ENCODE measurements around the gene NEDD9. TPM values are rescaled to one million over a fixed set of nuclear protein-coding genes. Genes with fewer than 3 reads are reported as not detected.

Gene NEDD9, protein sequence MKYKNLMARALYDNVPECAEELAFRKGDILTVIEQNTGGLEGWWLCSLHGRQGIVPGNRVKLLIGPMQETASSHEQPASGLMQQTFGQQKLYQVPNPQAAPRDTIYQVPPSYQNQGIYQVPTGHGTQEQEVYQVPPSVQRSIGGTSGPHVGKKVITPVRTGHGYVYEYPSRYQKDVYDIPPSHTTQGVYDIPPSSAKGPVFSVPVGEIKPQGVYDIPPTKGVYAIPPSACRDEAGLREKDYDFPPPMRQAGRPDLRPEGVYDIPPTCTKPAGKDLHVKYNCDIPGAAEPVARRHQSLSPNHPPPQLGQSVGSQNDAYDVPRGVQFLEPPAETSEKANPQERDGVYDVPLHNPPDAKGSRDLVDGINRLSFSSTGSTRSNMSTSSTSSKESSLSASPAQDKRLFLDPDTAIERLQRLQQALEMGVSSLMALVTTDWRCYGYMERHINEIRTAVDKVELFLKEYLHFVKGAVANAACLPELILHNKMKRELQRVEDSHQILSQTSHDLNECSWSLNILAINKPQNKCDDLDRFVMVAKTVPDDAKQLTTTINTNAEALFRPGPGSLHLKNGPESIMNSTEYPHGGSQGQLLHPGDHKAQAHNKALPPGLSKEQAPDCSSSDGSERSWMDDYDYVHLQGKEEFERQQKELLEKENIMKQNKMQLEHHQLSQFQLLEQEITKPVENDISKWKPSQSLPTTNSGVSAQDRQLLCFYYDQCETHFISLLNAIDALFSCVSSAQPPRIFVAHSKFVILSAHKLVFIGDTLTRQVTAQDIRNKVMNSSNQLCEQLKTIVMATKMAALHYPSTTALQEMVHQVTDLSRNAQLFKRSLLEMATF
- 100 to 1,000 TPM; 105 to 166 TPM for total RNA-seq
- long read RNA-seq, donor 1, full-length matches to known transcripts = 3 of 65 reads
- long read RNA-seq, donor 1, partial matches to known transcripts = 51 of 65 reads
- long read RNA-seq, donor 1, other reads (novel, unspliced or antisense) = 11 of 65 reads
- long read RNA-seq, donor 2, full-length matches to known transcripts = 9 of 92 reads
- long read RNA-seq, donor 2, partial matches to known transcripts = 44 of 92 reads
- long read RNA-seq, donor 2, other reads (novel, unspliced or antisense) = 39 of 92 reads

DNA sequence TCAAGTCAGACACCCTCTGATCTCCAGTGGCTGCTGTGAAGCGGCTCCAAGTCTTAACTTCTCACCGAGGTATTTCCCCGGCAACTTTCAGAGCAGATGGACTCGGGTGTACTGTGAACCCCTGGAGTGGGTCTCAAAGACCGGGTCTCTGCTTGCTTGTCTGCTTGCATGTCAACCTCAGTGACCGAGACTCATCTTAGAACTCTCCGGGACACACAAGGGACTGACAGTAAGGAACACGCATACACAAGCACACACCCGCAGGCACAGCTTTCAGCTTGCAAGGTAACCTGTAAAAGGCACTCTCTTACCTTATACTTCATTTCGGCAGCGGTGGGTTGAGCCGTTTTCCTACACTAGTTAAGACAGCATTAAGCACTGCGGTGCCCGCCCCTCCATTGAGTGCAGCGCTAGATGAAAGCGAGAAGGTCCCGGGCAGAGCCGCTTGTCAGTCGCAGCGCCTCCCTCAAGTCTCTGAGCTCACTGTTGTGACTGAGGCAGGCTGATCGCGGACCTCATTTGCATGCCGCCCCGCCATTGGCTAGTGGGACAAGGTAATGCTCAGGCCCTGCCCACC lies at the start of gene NEDD9:
NEDD9 (minus strand) TSS at position 476 of the 577 bp plus-strand sequence; CDS start at position 323, 153 bp downstream.
- peak; percentile 99 for DNase-seq (ENCODE audit: low spot score)
- intact Hi-C loops (cut with DNase I) = loop anchor here in 1 of 2 donors (5.0 to 10.0 kb wide), 2 partner anchors 130 to 263 kb away; no protein-coding TSS in a partner anchor

DNA sequence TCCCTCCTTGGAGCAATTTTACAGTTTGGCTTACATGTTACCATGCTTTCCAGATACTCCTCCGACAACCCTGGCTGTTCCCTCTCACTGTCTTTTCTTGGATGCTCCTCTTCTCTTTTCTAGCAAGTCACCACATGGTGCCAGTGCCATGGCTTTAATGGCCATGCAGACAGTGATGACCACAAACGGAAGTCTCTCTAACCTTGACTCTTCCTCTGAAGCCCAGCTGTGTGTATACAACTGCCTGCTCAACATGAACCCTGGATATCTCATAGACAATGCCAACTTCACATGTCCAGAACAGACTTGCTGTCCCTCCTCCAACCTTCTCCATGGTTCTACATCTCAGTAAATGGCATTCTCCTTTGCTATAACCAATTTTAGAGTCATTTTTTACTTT lies 49.8 kb upstream of the NEDD9 start:
- no peak for DNase-seq (ENCODE audit: low spot score)
- intact Hi-C loops (cut with DNase I) = no loop called here

DNA sequence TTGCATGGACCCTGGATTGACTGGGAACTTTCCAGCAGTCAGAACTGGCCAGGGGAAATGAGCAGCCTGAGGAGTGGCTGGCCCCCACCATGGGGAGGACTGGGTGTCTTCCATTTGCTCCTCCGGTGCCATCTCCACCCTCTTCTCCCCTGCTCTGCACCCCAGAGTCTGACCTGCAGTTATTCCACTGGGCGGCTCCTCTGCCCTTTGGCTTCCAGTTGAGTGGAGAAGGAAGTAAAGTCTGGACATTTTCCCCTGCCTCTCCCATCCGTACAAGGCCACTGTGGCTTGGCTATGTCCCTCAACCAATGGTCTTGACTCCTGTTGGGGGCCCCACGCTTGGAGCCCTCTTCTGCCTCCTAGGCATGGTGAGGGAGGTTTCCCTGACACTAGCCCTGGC lies 47.9 kb upstream of the NEDD9 start:
- no peak for DNase-seq (ENCODE audit: low spot score)
- intact Hi-C loops (cut with DNase I) = no loop called here

DNA sequence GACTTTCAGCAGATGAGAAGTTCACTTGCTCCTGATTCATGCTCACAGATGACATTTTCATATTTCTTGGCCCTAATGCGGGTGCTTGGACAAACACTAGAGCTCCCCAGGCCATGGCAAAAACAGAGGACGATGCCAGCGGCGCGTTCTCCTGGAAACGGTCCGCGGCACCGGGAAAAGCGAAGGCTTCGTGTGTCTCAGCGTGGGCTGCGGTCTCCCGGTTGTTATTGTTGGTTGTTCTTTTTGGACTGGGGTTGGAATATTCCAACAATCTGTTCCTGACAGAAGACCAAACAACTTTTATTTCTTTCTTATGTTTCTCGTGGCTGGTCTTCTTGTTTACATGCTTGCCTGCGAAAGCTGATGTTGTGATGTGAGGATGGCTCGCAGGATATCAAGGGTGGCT lies 46.8 kb upstream of the NEDD9 start:
- intact Hi-C loops (cut with DNase I) = no loop called here

DNA sequence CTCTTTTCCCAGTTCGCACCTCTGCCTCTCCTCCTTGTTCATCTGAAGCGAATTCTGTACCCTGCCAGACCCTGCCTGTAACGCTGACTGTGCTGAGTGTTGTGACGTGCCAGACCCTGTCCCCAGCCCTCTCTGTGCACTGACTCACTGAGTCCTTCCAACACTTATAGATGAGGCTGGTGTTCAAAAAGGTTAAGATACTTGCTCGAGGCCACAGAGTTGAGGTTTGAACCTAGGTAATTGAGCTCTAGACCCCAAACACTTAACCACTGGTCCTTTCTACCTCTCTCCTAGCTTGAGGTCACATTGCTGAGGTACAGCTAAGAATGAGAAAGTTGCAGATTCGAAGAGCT lies 45.7 kb upstream of the NEDD9 start:
- no peak for DNase-seq (ENCODE audit: low spot score)
- intact Hi-C loops (cut with DNase I) = no loop called here

More for the DNA sequence above, 46.8 kb upstream of the NEDD9 start:
- peak; percentile 90 for DNase-seq (ENCODE audit: low spot score)

DNA sequence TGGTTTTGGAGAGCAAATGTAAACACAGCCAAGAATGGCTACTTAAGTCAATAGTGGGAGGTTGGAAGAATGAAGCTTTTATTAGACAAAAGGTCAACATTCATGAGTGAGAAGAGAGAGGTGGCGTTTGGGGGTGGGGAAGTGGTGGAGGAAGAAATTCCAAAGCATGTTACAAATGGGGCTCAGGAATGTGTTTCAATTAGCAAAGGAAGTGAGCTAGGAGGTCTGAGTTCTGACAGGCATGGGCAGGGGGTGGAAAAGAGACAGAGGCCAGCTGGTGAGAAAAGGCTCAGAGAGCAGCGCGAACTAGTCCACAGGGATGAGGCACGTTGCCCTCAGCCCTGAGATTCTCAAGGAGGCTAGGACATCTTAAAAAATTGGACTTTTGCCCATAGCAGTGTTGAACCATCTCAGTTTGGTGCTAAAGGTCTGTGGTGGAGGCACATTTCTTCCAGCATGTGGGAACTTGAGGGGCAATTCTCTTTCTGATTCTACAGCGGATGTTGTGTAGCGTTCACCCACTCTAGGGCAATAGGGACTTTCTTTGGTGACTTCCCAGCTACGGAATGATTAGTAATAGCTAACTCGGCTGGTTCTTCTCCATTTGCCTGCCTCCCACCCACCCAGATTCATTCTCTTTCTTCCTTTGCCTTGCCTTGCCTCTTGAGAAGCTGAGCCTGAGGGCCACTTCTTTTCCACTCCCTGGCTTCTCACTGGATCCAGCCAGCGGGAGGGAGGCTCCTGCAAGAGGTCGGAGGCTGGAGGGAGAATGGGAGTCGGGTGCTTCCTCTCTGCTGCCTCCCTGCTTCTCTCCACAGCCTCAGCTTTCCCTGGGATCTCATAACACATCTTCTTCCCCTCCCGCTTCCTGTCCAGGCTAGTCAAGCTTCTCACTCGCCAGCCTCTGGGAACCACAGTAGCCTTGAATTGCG lies 45.1 kb upstream of the NEDD9 start:
- intact Hi-C loops (cut with DNase I) = no loop called here
- no peak for DNase-seq (ENCODE audit: low spot score)

DNA sequence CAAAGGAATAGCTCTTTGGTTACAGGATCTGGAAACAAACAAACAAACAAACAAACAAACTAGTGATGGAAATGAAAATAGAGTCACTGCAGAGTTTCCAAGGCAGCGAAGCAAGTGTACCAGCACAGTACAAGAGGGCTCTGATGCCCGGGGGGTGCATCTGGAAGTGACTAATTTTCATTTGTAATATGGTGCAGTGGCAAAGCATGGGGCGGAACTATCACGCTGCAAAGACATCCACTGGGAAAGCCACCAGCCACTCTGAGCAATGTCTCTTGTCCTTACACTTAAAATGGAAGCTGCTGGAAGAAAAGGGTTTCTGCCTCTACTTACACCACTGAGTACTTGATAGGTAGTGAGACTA lies 44.4 kb upstream of the NEDD9 start:
- intact Hi-C loops (cut with DNase I) = no loop called here
- no peak for DNase-seq (ENCODE audit: low spot score)

DNA sequence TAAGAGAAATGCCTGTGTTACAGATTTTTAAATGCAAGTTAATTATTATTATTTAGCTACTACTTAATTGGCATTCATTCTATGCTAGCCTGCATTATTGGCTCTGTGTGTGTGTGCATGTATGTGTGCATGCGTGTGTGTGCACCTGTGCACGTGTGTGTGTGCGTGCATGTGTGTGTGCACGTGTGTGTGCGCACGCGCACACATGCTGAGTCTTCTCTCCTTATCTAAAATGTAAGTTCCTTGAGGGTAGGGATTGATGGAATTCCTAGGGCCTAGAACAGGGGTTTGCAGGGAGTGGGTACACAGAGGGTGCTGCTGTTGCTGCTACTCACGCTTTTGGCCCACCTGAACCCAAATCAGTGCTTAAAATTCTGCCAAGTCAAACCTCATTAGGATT lies 43.8 kb upstream of the NEDD9 start:
- intact Hi-C loops (cut with DNase I) = no loop called here
- DNase-seq (ENCODE audit: low spot score) = no peak

DNA sequence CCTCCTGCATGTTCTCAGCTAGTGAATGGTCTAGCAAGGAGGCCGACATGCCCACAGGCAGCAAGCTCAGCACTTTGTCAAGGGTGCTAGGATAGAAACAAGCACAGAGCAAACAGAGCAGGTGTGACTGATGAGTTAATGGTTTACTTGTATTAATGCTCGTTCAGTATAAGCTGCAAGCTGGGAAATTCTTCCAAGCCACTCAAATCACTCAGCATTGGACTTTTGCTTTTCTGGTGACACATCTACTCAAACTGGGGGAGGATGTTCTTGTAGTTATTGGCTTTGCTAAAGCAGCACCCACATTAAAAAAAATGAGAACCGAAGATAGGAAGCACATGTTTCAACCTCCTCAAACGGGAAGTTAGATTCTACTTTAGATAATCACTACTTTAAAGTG lies 43.1 kb upstream of the NEDD9 start:
- intact Hi-C loops (cut with DNase I) = no loop called here
- DNase-seq (ENCODE audit: low spot score) = no peak

DNA sequence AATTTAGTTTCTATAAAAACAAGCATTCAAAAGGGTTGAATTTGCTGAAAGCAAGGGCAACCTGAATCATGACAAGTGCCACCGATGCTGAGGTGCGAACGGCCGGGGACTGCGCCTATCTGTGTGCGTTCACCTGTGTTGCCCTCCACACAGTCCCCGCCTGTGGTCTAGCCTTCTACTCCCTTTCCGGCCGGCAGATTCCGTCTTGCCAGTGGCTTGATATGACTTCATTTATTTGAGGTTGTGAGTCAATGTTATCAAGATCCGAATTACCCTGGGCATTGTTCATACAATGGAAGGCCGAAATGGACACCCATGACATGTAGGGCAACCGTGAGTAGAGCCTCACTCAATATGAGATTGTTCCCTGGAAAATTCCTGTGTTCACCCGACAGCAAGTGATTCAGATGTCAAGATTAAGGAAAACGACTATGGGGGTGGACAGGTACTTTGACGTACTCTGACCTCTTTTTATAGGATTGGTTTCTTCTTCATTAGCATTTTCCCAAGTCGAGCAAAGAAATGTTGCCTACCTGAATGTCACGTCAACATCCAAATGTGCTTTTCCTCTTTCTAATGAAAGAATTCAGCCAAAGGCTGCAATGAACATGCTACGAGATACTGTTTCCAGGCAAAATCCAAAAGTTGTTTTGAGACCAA lies 41.1 kb upstream of the NEDD9 start:
- intact Hi-C loops (cut with DNase I) = no loop called here
- no peak for DNase-seq (ENCODE audit: low spot score)

DNA sequence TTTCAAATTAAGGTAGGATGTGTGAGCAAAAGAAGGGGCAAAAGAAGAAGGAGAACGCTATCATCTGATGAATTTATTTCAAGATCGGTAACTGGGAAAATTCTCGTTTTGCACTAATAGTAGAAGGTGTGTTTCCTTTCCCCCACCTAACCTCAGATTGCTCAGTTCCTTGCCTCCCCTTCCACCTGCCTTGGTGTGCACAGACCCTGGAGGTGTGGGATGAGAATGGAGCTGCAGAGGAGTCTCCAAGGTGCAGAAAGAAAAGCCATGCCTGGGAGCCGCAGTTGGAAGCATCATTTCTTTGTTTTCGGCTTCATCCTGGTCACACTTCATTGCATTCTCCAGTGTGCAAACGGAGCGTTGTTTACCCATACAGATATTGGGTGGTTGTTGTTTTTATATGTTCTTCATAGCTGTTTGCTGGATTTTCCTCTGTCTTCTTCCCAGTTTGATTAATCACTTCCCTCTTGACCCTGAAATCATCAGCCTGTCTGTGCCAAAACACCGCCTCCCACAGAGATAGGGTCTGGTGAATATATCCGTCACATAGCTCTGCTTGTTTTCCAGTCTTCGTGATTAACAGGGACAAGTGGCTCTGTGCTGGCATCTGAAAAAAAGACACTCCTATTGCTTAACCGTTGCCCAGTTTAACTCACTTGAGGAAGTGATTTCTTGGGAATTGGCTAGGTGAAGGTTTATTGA lies 40.2 kb upstream of the NEDD9 start:
- intact Hi-C loops (cut with DNase I) = no loop called here
- no peak for DNase-seq (ENCODE audit: low spot score)

DNA sequence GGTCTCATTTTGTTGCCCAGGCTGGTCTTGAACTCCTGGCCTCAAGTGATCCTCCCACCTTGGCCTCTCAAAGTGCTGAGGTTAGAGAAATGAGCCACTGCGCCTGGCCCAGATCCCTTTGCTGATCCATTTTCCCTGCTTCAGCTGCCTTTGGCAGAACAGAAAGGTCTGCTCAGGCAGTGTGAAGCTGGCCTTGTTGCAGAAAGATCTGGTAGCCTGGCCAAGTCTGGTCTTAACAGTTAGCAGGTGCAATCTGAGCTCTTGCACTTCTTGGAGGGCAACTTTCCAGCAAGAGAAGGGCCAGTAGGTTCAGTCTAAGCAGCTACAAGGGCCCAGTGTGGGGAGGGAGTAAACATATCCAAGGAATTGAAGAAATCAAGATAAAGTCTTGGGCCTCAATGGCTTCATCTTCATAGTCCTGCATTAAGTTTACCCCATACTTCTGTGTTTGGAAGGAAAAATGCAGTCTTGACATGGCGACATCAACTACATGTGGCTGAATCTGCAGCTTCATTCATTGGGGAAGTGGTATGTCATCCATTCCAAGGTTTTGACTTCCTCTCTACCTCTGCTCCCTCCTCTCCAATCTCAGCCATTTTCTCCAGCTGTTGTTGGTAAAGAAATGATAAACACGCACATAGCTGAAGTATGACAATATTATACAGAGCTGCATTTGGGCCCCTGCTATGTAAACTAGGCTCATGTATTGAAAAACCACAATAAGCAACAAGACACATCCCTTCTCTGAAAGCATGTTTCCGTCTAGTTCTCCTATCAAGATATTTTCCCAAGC lies 39.0 kb upstream of the NEDD9 start:
- DNase-seq (ENCODE audit: low spot score) = no peak
- intact Hi-C loops (cut with DNase I) = no loop called here

DNA sequence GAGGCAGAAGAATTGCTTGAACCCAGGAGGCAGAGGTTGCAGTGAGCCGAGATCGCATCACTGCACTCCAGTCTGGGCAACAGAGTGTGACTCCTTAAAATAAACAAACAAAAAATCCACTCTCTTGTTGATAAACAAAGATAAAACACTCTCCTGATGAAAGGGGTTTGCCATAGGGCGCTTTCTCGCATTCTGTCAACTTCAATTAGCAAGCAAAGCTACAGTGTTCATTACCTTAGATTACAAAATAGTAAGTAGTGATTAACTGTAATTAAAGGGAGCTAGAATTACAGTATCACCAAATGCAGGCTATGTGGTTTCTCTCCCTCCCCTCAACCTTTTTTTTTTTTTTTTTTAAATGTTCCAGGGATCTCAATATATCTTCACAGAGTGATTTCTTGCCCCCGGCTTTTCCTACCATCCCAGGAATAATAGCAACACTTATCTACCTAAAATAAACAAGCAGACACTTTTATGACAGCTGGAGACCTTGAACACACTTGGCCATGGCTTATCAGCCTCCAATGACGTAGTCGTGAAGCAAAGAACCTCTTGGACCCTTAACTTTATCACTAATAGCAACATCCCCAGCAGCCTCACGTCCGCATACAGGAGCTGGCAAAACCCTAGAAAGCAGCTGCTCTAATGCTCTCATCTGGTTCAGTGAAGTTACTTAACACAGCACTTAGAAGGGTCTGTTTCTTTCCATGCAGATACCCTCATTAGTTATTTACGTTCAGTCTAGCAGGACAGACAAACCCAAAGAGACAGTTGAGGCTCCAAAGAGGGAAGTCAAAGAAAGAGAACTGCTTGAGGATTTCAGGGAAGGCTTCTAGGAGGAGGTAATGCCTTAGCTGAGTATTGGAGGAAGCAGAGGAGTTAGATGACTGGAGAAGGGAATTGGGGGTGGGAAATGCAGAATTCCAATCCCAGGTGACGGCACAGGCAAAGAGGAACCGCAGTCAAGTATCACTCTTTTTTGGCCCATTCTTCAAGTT lies 37.9 kb upstream of the NEDD9 start:
- intact Hi-C loops (cut with DNase I) = no loop called here
- DNase-seq (ENCODE audit: low spot score) = no peak

DNA sequence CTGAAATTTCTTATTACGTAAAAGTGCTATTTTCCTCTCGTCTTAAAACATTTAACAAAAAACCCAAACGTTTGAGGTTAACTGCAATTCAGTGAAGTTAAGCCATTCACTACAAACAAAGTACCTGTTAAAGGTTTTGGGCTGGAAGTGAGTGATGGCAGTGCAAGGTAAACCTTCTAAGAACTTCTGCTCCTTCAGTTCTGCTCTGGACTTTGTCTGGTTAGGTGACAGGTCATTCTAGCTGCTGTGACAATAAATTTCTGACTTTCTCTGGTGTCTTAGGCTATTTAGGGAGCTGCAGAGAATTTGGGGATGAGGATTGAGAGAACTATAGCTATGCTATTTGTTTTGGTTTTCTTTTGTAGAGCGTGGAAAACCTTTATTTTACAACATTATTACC lies 36.5 kb upstream of the NEDD9 start:
- intact Hi-C loops (cut with DNase I) = no loop called here
- DNase-seq (ENCODE audit: low spot score) = no peak

DNA sequence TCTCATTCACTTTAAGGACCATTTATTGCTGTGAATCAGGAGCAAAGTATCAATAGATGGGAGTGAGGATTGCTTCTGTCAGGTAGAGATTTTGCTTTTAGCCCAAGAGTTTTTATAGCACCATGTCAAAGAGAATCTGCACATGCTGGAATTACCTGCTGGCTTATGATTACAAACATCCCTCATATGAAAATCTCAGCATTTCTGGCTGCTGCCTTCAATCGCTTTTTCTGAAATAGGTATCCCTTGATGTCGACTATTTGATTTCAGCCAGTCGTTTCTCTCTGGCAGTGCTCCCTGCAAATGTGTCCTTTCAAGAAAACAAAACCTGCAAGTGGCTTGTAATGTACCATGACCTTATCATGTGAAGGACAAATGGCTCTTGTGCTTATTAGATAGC lies 34.5 kb upstream of the NEDD9 start:
- intact Hi-C loops (cut with DNase I) = no loop called here
- no peak for DNase-seq (ENCODE audit: low spot score)

DNA sequence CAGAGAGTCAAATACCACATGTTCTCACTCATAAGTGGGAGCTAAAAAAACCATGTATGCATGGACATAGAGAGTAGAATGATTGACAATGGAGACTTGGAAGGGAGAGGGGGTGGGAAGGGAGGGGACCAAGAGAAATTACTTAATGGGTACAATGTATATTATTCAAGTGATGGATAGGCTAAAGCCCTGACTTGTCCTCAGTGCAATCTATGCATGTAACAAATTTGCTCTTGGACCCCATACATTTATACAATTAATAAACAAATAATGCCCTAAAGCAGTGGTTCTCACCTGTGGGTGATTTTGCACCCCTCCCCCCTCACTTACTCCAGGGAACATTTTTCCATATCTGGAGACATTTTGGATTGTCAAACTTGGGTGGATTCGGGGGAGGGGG lies 33.5 kb upstream of the NEDD9 start:
- intact Hi-C loops (cut with DNase I) = no loop called here
- DNase-seq (ENCODE audit: low spot score) = no peak
